HepG2 (cell line): ENCODE measurements around the gene TRPM5. TPM values are rescaled to one million over a fixed set of nuclear protein-coding genes. Genes with fewer than 3 reads are reported as not detected.

ENCODE experiments used
- ATAC-seq: fragments of 200-7000 bp; cut with Tn5 transposase; 3 replicates; pipeline ENCODE4 v1.9.1; 2020; ENCODE audit warnings: mild to moderate bottlenecking, moderate library complexity
- BruUV-seq: library from RNA; stranded (reverse); fragments of 400-500 nt; replicated peaks from 2 replicates; lab custom pipeline; 2021; lab: Mats Ljungman, UMichigan
- CTCF ChIA-PET: fragments of 300-600 bp; formaldehyde crosslinking; extraction: SDS; loops from one replicate; lab custom pipeline; 2021; ENCODE audit warnings: low total read pairs, inconsistent platforms, low intra/inter-chr PET ratio; lab: Yijun Ruan, JAX
- POLR2A ChIA-PET: fragments of 350-600 bp; sonication (Branson Sonifier 250); formaldehyde crosslinking; loops from one replicate; lab custom pipeline; 2020; ENCODE audit warnings: antibody characterized with exemption, inconsistent platforms; lab: Yijun Ruan, JAX
- DNase-seq: peaks from one replicate; pipeline ENCODE4 v3.0.0-alpha.2; 2015; ENCODE audit warnings: low spot score
- FAIRE-seq: peaks from 3 replicates; lab custom pipeline; 2011; peaks lifted over from hg19 to GRCh38; lab: Jason Lieb, UNC
- H2AFZ ChIP-seq: one replicate; pipeline ENCODE4 v1.6.1; 2011; ENCODE audit warnings: low read length, inconsistent platforms
- H3K27ac ChIP-seq: fragments of 300-600 bp; 3 replicates; pipeline ENCODE4 v1.8.0; 2011; ENCODE audit warnings: mixed run types, mild to moderate bottlenecking, mixed read lengths, low read length, inconsistent platforms; ENCODE audit not compliant: insufficient read depth; ENCODE audit errors: extremely low read length
- H3K27me3 ChIP-seq, 2 experiments: fragments of 200-600 bp in 1 of 2; 2 replicates in 1 of 2; 3 replicates in 1 of 2; pipeline versions ENCODE4 v1.6.0 to v1.8.0; 2011; ENCODE audit warnings: low read length in 2 of 2, mild to moderate bottlenecking in 2 of 2, moderate library complexity in 2 of 2, inconsistent platforms in 1 of 2; ENCODE audit not compliant: insufficient read depth in 2 of 2, control insufficient read depth in 1 of 2
- H3K36me3 ChIP-seq, 2 experiments: fragments of 200-600 bp in 1 of 2; replicated peaks in 1 of 2; 2 replicates in 1 of 2; 3 replicates in 1 of 2; pipeline versions ENCODE4 v1.5.1 to v1.8.0; 2011; ENCODE audit warnings: low read length in 2 of 2, inconsistent platforms in 1 of 2; ENCODE audit not compliant: insufficient read depth in 2 of 2, control insufficient read depth in 1 of 2
- H3K4me1 ChIP-seq: 2 replicates; pipeline ENCODE4 v1.5.1; 2012; ENCODE audit warnings: low read length, inconsistent platforms; ENCODE audit not compliant: insufficient read depth
- H3K4me2 ChIP-seq: 2 replicates; pipeline ENCODE4 v1.6.0; 2011; ENCODE audit warnings: low read depth, low read length, inconsistent platforms
- H3K4me3 ChIP-seq, 3 experiments: fragments of 200-600 bp in 1 of 3; sonication (generic), shearing (Covaris generic) in 1 of 3; replicated peaks in 1 of 3; 2 replicates each; pipeline ENCODE4 v1.5.1; 2011 to 2016; ENCODE audit warnings: low read length in 3 of 3, inconsistent platforms in 2 of 3, low read depth in 2 of 3, mild to moderate bottlenecking in 2 of 3, control low read depth in 1 of 3, mixed read lengths in 1 of 3; ENCODE audit not compliant: insufficient read depth in 1 of 3
- H3K79me2 ChIP-seq: one replicate; pipeline ENCODE4 v1.6.1; 2011; ENCODE audit warnings: low read length, inconsistent platforms; ENCODE audit not compliant: insufficient read depth
- H3K9ac ChIP-seq: 2 replicates; pipeline ENCODE4 v1.6.0; 2011; ENCODE audit warnings: mild to moderate bottlenecking, low read depth, low read length, inconsistent platforms; ENCODE audit not compliant: insufficient read depth
- H3K9me3 ChIP-seq: 2 replicates; pipeline ENCODE4 v1.5.1; 2012; ENCODE audit warnings: mild to moderate bottlenecking, low read length
- H4K20me1 ChIP-seq: 2 replicates; pipeline ENCODE4 v1.6.0; 2011; ENCODE audit warnings: inconsistent platforms, mild to moderate bottlenecking, low read length, moderate library complexity; ENCODE audit not compliant: insufficient read depth
- AGO2 ChIP-seq: fragments of 200-400 bp; formaldehyde crosslinking; optimal IDR thresholded peaks from 2 replicates; pipeline ENCODE3; 2017; ENCODE audit warnings: mild to moderate bottlenecking, low read depth, low read length, moderate library complexity
- NFE2 ChIP-seq: sonication (generic); formaldehyde crosslinking; IDR thresholded peaks from 2 replicates; pipeline ENCODE4 v1.4.0; 2020; ENCODE audit warnings: missing genetic modification reagents
- SSRP1 ChIP-seq: IDR thresholded peaks from 2 replicates; pipeline ENCODE4 v1.6.1; 2016; ENCODE audit warnings: control low read depth
- STAG1 ChIP-seq: sonication (generic); formaldehyde crosslinking; IDR thresholded peaks from 2 replicates; pipeline ENCODE4 v1.4.0; 2020; ENCODE audit warnings: missing genetic modification reagents
- ZNF253 ChIP-seq: sonication (generic); formaldehyde crosslinking; IDR thresholded peaks from 2 replicates; pipeline ENCODE4 v1.8.0; 2022; ENCODE audit warnings: mild to moderate bottlenecking, missing genetic modification reagents, borderline replicate concordance
- ZNF292 ChIP-seq: sonication (generic); formaldehyde crosslinking; IDR thresholded peaks from 2 replicates; pipeline ENCODE4 v1.8.1; 2022; ENCODE audit warnings: mild to moderate bottlenecking, low read depth, missing genetic modification reagents, borderline replicate concordance
- ZNF333 ChIP-seq: sonication (generic); formaldehyde crosslinking; IDR thresholded peaks from 2 replicates; pipeline ENCODE4 v1.4.0; 2020; ENCODE audit warnings: mild to moderate bottlenecking, missing genetic modification reagents, borderline replicate concordance
- ZNF724P ChIP-seq: sonication (generic); formaldehyde crosslinking; IDR thresholded peaks from 2 replicates; pipeline ENCODE4 v1.8.0; 2022; ENCODE audit warnings: missing genetic modification reagents, borderline replicate concordance
- WGBS: methylation state at CpG from one replicate; pipeline ENCODE4 v1.1.6; 2017; ENCODE audit warnings: low lambda C conversion rate; 5-methylcytosine and 5-hydroxymethylcytosine counted together
- in situ Hi-C: cut with HindIII; loops from 2 replicates; pipeline ENCODE4 v1.10.0; 2017; ENCODE audit warnings: low pct_unique_long_range_greater_than_20kb; ENCODE audit not compliant: extremely low pct_ligation_motif_present
- intact Hi-C: fragments of 100-400 bp; cut with micrococcal nuclease; formaldehyde crosslinking; loops from one replicate; pipeline ENCODE4 v1.10.0; 2022; ENCODE audit not compliant: unreplicated experiment
- polyA plus RNA-seq, 8 experiments: library from polyadenylated mRNA; depleted of rRNA in 3 of 8; stranded (reverse) in 7 of 8; unstranded in 1 of 8; fragments of >200 nt; fragmentation: Illumina TruSeq in 4 of 8; extraction: Trizol in 4 of 8; gene quantifications; 2 replicates each; pipeline versions ENCODE4 v1.2.1 to v1.2.3, GENCODE V29; 2011 to 2016; ENCODE audit warnings: low read depth in 4 of 8, missing spikeins in 1 of 8, mixed read lengths in 1 of 8; ENCODE audit not compliant: insufficient read depth in 1 of 8
- total RNA-seq, 5 experiments: library from RNA; depleted of rRNA; stranded (reverse); fragments of >200 nt; fragmentation: Illumina TruSeq; extraction: Trizol; gene quantifications; 2 replicates each; pipeline ENCODE4 v1.2.3, GENCODE V29; 2016; ENCODE audit warnings: low read depth in 1 of 5
- TF ChIP-seq, protein P1 (sequence below): sonication (generic); formaldehyde crosslinking; IDR thresholded peaks from 2 replicates; pipeline ENCODE4 v1.5.0; 2020; ENCODE audit warnings: mild to moderate bottlenecking, missing genetic modification reagents, moderate library complexity

The TRPM5 gene
- total and polyA plus RNA-seq, 2 of the 13 experiments (the other 11 are each of a cell fraction or from before 2014, with no cell fraction given) = 0.12 TPM; not detected in 1

DNA sequence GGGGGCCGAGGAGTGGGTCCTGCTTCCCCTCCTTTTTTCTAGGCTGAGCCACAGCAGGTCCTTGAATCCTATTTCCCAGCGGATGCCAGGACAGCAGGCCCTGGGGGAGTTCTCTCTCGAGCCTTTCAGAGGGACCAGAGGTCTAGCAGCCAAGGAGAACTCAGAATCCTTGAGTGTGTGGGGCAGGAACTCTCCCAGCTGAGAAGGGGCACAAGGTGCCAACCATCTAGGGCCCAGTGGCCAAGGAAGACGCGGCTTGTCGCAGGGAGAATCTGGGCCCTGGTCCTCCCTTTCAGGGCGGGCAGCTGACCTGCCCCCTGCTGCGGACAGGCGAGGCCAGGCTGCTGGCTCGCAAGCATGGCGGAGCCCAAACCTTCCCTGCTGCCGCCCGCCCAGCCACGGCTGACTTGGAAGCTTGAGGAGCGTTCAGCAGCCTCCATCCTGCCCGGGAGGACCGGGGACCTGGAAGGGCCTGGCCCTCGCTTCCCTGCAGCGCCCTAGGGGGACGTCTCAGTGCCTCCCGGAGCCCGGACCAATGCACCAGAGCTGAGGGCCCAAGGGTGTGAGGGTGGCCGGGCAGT is 44.7 kb downstream of the TRPM5 start (continued):
- TF ChIP-seq ZNF253 (CRISPR knock-in tag) (0 out of 2 replicates have a peak, but pooled peaks have one; percentile 5), ZNF333 (CRISPR knock-in tag) (no peak), ZNF292 (CRISPR knock-in tag) (no peak), AGO2 (peak; percentile 92), SSRP1 (CRISPR knock-in tag) (0 out of 2 replicates have a peak, but pooled peaks have one; percentile 23), ZNF724P (CRISPR knock-in tag) (no peak)

DNA sequence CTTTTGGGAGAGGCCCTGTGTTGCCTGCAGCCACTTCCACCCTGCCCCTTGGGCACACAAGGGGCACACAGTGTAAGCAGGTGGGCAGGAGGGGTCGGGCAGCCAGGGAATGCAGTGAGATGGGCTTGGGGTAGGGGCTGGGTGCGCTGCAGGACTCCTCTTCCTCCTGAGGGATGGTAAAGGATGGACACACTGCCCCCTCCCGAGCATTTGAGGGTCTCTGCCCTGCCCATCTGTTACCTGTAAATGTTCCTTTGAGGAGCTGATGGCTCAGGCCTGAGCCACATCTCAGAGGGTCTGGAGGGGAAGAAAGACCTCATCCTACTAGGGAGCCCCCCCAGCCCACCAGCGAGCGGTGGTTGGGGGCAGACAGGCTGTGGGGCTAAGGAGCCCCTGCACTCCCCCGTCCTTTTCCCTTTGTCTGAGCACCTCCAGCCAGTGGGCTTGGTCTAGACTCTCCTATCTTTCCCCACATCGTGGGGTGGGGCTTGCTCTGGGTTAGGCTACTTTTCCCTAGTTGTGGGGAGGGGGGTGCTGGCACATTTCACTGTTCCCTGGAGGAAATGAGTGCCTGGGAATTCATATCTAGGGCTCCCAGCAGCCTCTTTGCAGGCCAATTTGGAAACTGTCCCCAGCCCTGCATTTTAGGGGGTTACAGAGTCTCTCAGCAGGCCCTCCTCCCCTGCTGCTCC is 45.5 kb downstream of the TRPM5 start:
- TF ChIP-seq STAG1 (CRISPR knock-in tag) (peak; percentile 21; the same call in 1 of the 2 replicates), NFE2 (CRISPR knock-in tag) (no peak)
- TF ChIP-seq, protein P1, sequence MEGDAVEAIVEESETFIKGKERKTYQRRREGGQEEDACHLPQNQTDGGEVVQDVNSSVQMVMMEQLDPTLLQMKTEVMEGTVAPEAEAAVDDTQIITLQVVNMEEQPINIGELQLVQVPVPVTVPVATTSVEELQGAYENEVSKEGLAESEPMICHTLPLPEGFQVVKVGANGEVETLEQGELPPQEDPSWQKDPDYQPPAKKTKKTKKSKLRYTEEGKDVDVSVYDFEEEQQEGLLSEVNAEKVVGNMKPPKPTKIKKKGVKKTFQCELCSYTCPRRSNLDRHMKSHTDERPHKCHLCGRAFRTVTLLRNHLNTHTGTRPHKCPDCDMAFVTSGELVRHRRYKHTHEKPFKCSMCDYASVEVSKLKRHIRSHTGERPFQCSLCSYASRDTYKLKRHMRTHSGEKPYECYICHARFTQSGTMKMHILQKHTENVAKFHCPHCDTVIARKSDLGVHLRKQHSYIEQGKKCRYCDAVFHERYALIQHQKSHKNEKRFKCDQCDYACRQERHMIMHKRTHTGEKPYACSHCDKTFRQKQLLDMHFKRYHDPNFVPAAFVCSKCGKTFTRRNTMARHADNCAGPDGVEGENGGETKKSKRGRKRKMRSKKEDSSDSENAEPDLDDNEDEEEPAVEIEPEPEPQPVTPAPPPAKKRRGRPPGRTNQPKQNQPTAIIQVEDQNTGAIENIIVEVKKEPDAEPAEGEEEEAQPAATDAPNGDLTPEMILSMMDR (CRISPR knock-in tag) = peak; percentile 47
- TF ChIP-seq, all 625 proteins: peak for 2
- ChIA-PET CTCF (interaction anchor here (3.9 kb wide), 1 partner anchor 21 kb away, joined by 55 read pairs; no protein-coding TSS in a partner anchor), POLR2A (interaction anchor here (3.4 kb wide), 1 partner anchor 12 kb away, joined by 49 read pairs; no protein-coding TSS in a partner anchor)
- Histone ChIP-seq H3K36me3 (peaks cover 5% of the 10 kb centered on the region in 2 experiments; a peak in 1 of 5 replicates), H3K4me3 (peak overlapping the region; percentile 73 to 93 (median 75)), H4K20me1 (no peaks in the 10 kb centered on the region), H3K79me2 (peaks cover 14% of the 10 kb centered on the region), H3K4me1 (peaks cover 24% of the 10 kb centered on the region), H3K27ac (peak overlapping the region; percentile 72), H2AFZ (no peak overlapping the region), H3K27me3 (peaks cover 0 to 7% of the 10 kb centered on the region in 2 experiments; a peak in 2 of 5 replicates), H3K4me2 (peak overlapping the region; percentile 91), H3K9ac (peak overlapping the region; percentile 88; the same call in 1 of the 2 replicates), H3K9me3 (no peaks in the 10 kb centered on the region)
- FAIRE-seq (no peak), DNase-seq (no peak), ATAC-seq (no peak)
- 58% methylated on average over 6 of the region's 7 CpGs for WGBS
- intact Hi-C loops (no loop called here), in situ Hi-C loops (no loop called here)
- BruUV-seq = no TSS peak
